Uterus (tissue), 4 donors: ENCODE results near the gene STRN3. TPM values are rescaled to one million over a fixed set of nuclear protein-coding genes. Genes with fewer than 3 reads are reported as not detected.

ENCODE experiments used
- DNase-seq, 2 donors: peaks; one replicate each; pipeline ENCODE4 v3.0.0-alpha.2; 2019 to 2020
- H3K27ac ChIP-seq, 2 donors: fragments of 200-600 bp; sonication (generic); 1 replicate in 1 of 2; 2 replicates in 1 of 2; pipeline ENCODE4 v1.5.1; 2016 to 2018
- H3K27me3 ChIP-seq, 2 donors: fragments of 200-600 bp; sonication (generic); one replicate each; pipeline ENCODE4 v1.5.1; 2018 to 2019; ENCODE audit warnings: control low read depth in 1 of 2
- H3K36me3 ChIP-seq, 2 donors: fragments of 200-600 bp; sonication (generic); one replicate each; pipeline ENCODE4 v1.5.1; 2019; ENCODE audit warnings: control low read depth in 1 of 2
- H3K4me1 ChIP-seq, 2 donors: fragments of 200-600 bp; sonication (generic); one replicate each; pipeline ENCODE4 v1.5.1; 2018 to 2019; ENCODE audit warnings: control low read depth in 1 of 2
- H3K4me3 ChIP-seq, 2 donors: fragments of 200-600 bp; sonication (generic); 1 replicate in 1 of 2; 2 replicates in 1 of 2; pipeline ENCODE4 v1.5.1; 2018 to 2019; ENCODE audit warnings: mild to moderate bottlenecking in 1 of 2
- H3K9me3 ChIP-seq, 2 donors: fragments of 200-600 bp; sonication (generic); one replicate each; pipeline ENCODE4 v1.5.1; 2019; ENCODE audit warnings: control low read depth in 1 of 2
- POLR2A ChIP-seq, 2 donors: fragments of 450-650 bp; IDR thresholded peaks; one replicate each; pipeline ENCODE4 v1.6.1; 2016; ENCODE audit warnings: antibody characterized with exemption in 2 of 2, mild to moderate bottlenecking in 1 of 2, moderate library complexity in 1 of 2
- intact Hi-C: fragments of 100-400 bp; cut with DNase I; formaldehyde crosslinking; loops from one replicate; pipeline ENCODE4 v1.15.1; 2023; ENCODE audit warnings: low total_unique reads
- total RNA-seq, 4 donors: library from RNA; depleted of rRNA in 3 of 4; stranded (reverse); fragments of >200 nt in 3 of 4; gene quantifications; one replicate each; pipeline versions ENCODE4 v1.1.0 to v1.2.4, GENCODE V29; 2014 to 2023
- TF ChIP-seq, protein P1 (sequence below), 4 experiments: fragments of 200-600 bp in 2 of 4; fragments of 450-650 bp in 2 of 4; sonication (generic) in 2 of 4; IDR thresholded peaks; one replicate each; pipeline ENCODE4 v1.5.1; 2016 to 2019; ENCODE audit warnings: antibody characterized with exemption in 4 of 4, mild to moderate bottlenecking in 2 of 4, moderate library complexity in 1 of 4
- donor health status: DM: yes; HTN: yes; CAD: no.

The STRN3 gene
- total RNA-seq, 4 donors from 2014 or later, result 25.9 to 82.0 (median 65.0) TPM

DNA sequence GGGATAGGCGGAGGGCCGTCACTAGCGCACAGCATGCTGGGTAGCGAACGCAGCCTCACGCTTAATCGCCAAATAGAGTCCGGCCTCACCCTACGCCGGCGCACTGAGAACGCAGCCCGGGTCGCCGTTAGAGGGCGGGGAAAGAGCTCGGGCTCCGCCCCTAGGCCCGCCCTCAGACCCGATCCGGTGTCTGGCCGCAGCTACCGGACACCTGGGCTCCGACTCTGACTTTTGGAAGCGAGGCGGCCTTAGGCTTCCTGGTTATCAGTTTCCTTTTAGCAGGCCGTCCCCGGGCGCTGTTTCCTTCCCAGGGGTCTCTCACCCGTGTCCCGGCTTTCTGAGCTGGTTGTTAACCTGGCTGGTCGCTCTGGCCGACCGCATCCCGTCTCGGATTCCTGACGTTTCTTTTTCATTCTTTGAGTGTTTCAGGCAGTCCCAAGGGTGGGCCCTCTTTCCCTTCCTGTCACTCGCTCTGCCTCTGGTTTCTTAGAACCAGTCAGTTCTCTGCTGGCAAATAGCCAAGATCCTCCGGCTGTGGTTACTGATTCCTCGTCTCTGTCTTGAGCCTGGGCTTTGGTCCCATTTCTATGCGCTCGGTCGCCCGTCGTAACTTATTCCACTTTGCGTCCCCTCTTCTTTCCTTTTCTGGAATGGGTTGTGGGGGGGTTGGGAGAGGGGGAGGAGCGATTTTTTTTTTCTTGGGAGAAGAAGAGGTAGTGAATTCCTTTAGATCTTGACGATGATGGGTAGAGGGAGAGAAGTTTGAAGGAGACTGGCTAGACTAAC, 464 bp upstream of the STRN3 start:
- TF ChIP-seq, protein P1, sequence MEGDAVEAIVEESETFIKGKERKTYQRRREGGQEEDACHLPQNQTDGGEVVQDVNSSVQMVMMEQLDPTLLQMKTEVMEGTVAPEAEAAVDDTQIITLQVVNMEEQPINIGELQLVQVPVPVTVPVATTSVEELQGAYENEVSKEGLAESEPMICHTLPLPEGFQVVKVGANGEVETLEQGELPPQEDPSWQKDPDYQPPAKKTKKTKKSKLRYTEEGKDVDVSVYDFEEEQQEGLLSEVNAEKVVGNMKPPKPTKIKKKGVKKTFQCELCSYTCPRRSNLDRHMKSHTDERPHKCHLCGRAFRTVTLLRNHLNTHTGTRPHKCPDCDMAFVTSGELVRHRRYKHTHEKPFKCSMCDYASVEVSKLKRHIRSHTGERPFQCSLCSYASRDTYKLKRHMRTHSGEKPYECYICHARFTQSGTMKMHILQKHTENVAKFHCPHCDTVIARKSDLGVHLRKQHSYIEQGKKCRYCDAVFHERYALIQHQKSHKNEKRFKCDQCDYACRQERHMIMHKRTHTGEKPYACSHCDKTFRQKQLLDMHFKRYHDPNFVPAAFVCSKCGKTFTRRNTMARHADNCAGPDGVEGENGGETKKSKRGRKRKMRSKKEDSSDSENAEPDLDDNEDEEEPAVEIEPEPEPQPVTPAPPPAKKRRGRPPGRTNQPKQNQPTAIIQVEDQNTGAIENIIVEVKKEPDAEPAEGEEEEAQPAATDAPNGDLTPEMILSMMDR (IDR thresholded peaks at IDR 0.05), result peak in 1 of 4 experiments; percentile 10
- peak; percentile 63 to 74 for TF ChIP-seq POLR2A (IDR thresholded peaks at IDR 0.05)
- intact Hi-C loops, result no loop called here
- peak; percentile 97 to 98 for DNase-seq

DNA sequence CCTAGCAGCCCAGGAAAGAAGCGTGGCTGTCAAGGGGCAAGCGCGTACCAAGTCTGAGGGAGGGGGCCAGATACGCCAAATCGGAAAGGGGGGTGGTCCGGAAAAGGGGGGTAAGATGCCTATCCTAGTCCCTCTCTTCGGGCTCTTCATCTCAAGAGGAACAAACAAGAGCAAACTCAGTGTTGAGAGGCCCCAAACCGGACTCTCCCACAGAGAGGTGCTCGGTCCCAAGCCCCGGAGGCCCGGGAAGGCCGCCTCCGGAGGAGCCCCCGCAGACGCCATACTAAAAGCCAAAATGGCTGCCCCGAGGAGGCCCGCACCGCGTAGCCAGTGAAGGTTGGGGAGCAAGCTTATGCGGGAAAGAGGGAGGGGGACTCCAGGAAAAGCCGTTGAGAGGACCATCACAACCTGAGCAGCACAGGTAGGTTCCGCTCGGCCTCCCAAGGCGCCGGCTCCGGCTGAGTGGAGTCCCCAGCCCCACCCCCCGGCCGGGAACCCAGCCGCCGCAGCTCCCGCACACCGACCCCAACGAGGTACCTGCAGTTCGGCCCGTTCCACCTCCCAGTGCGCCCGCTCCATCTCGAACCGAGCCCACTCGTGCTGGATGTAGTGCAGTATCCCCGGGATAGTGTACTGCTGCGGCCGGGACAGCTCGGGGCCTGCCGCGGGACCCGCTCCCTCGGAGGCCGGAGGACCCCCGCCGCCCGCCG, 657 bp downstream of the STRN3 start, which contains the start of gene AP4S1:
Gene AP4S1, plus strand, starts transcription at position 283 of the 710 bp plus-strand sequence. CDS start 40,548 bp downstream, outside the sequence.
- H3K4me1 ChIP-seq, result peaks cover 0 to 8% of the 10 kb centered on the region in 2 donors
- intact Hi-C loops, result no loop called here
- no peaks in the 10 kb centered on the region for H3K9me3 ChIP-seq
- H3K36me3 ChIP-seq, result no peaks in the 10 kb centered on the region
- H3K4me3 ChIP-seq, result peak within 1 kb of the TSS; percentile 74 to 80
- TF ChIP-seq, protein P1 (IDR thresholded peaks at IDR 0.05), result no peak
- TF ChIP-seq POLR2A (IDR thresholded peaks at IDR 0.05), result peak in 1 of 2 donors; percentile 9
- H3K27ac ChIP-seq, result peak within 1 kb of the TSS; percentile 98 to 99
- DNase-seq, result peak; percentile 40 to 52
- no peaks in the 10 kb centered on the region for H3K27me3 ChIP-seq

More for the DNA sequence above, 464 bp upstream of the STRN3 start:
- H3K36me3 ChIP-seq, result no peaks in the 10 kb centered on the region
- peaks cover 0 to 8% of the 10 kb centered on the region in 2 donors for H3K4me1 ChIP-seq
- no peaks in the 10 kb centered on the region for H3K27me3 ChIP-seq
- peak overlapping the region; percentile 74 to 80 for H3K4me3 ChIP-seq
- no peaks in the 10 kb centered on the region for H3K9me3 ChIP-seq
- H3K27ac ChIP-seq, result peak overlapping the region; percentile 98 to 99

GRCh38 chr14:31024577-31025366, 1.4 kb downstream of the STRN3 start:
- TF ChIP-seq, protein P1 (IDR thresholded peaks at IDR 0.05), result no peak
- no peak for TF ChIP-seq POLR2A (IDR thresholded peaks at IDR 0.05)
- H3K4me1 ChIP-seq, result peaks cover 0 to 8% of the 10 kb centered on the region in 2 donors

DNA sequence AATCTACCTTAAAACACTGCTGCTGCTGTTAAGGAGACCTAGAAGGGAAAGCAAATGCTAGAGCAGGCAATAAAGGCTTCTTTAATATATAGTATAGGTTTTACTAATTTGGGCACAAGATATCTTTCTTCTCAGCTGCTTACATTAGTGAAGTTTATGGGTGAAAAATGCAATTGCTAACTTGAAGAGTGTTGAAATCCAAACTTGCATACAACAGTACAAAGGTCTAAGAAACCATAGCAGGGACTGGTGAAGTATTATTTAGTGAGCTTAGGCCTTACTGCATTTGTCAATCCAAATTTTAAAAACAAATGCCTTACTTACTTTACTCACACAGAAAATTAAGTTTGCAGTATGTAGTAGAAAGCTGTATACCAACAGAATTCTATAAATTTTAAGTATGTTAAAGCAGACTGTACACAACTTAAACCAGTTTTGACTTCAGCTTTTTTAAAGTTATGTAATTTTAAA, 2.1 kb downstream of the STRN3 start:
- intact Hi-C loops, result no loop called here

More at GRCh38 chr14:31024577-31025366, 1.4 kb downstream of the STRN3 start:
- DNase-seq, result no peak
- Histone ChIP-seq H3K9me3 (no peaks in the 10 kb centered on the region), H3K27ac (peak overlapping the region; percentile 98 to 99), H3K4me3 (peak overlapping the region; percentile 74 to 80), H3K27me3 (no peaks in the 10 kb centered on the region), H3K36me3 (no peaks in the 10 kb centered on the region)
- intact Hi-C loops, result no loop called here

More for the DNA sequence above, 2.1 kb downstream of the STRN3 start:
- Histone ChIP-seq H3K27ac (peak overlapping the region; percentile 98 to 99), H3K9me3 (no peaks in the 10 kb centered on the region), H3K27me3 (no peaks in the 10 kb centered on the region), H3K36me3 (no peaks in the 10 kb centered on the region), H3K4me1 (peaks cover 0 to 8% of the 10 kb centered on the region in 2 donors), H3K4me3 (peak overlapping the region in 1 of 2 donors; percentile 80)
- TF ChIP-seq, protein P1 (IDR thresholded peaks at IDR 0.05), result no peak
- no peak for TF ChIP-seq POLR2A (IDR thresholded peaks at IDR 0.05)
- DNase-seq, result no peak
